Choroid plexus epithelial cell (primary cell): ENCODE results near the gene IL17RC.

Experiments
- DNase-seq: peaks from one replicate; pipeline ENCODE4 v3.0.0-alpha.2; 2010; ENCODE audit warnings: low read depth
- H3K4me3 ChIP-seq: 2 replicates; pipeline ENCODE4 v1.5.1; 2011; ENCODE audit warnings: low read depth, mild to moderate bottlenecking, control low read depth, low read length, moderate library complexity
- TF ChIP-seq, protein P1 (sequence below): conservative IDR thresholded peaks from 2 replicates; pipeline ENCODE4 v1.5.1; 2011; ENCODE audit warnings: low read depth, mild to moderate bottlenecking, control low read depth, inconsistent platforms, low read length, moderate library complexity

The IL17RC gene

DNA sequence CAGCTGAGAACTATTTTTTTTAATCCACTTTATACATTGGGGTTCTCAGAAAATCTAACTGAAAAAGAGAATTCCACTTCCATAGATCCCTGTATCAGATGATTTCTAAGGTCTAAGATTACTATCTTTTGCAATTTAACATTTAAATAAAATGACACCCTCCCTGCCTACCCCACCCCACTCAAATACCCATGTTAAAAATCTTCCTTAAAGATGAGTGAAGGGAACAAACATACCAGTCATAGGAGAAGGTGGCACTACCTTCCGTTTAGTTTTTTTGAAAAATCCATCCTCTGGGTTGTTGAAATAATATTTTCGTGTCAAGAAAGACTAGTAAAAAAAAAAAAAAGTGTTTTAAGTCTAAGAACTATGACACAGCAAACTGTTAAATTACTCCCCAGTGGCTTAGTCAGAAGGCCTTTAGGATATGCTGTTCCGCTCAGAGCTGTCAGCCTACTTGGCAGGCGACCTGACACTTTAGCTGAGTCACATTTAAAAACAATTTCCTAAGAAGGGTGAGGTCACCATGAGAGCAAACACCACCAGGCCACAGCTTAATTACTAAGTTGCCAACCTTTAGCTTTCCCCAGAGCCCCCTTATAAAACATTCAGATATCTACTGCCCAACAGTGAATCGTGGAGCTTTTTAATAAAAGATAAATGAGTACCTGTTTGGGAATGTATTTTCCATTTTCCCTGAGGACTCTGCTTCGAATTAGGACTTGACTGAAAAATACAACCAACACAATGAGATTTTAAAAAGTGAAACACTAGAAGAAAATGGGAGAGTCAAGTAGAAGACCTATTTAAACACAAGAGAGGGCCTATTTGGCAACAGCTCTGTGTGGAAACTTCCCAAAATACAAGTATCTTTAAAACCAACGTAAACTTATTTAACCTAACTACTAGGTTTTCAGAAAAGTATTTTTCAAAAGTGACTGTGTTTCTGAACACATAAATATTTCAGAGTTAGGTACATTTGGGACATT, 60.1 kb downstream of the IL17RC start:
- peak; percentile 98 for DNase-seq

DNA sequence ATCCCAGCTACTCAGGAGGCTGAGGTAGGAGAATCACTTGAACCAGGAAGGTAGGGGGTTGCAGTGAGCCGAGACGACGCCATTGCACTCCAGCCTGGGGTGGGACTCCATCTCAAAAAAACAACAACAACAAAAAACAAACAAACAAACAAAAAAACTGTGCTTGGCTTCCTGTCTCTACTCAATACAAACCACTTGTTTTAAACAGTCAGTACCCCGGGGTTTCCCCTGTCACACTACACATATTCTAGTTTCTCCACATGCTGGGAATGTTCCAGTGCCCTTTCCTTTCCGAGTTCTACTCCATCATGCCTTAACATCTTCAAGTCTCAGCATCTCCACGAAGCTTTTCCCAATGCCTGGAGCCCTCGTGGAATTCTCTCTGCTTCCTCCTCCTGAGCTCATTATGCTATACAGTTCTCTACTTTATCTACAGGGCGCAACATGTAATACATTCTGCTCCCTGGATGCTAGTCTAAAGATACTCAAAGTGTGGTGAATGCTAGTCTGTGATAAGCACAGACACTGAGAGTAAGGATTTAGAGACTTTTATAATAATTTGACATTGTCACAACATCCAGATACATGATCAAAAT, 61.9 kb downstream of the IL17RC start:
- no peak for DNase-seq
- TF ChIP-seq, protein P1, sequence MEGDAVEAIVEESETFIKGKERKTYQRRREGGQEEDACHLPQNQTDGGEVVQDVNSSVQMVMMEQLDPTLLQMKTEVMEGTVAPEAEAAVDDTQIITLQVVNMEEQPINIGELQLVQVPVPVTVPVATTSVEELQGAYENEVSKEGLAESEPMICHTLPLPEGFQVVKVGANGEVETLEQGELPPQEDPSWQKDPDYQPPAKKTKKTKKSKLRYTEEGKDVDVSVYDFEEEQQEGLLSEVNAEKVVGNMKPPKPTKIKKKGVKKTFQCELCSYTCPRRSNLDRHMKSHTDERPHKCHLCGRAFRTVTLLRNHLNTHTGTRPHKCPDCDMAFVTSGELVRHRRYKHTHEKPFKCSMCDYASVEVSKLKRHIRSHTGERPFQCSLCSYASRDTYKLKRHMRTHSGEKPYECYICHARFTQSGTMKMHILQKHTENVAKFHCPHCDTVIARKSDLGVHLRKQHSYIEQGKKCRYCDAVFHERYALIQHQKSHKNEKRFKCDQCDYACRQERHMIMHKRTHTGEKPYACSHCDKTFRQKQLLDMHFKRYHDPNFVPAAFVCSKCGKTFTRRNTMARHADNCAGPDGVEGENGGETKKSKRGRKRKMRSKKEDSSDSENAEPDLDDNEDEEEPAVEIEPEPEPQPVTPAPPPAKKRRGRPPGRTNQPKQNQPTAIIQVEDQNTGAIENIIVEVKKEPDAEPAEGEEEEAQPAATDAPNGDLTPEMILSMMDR: no peak
- H3K4me3 ChIP-seq: no peak overlapping the region

More for the DNA sequence above, 60.1 kb downstream of the IL17RC start:
- no peak overlapping the region for H3K4me3 ChIP-seq
- TF ChIP-seq, protein P1: no peak

DNA sequence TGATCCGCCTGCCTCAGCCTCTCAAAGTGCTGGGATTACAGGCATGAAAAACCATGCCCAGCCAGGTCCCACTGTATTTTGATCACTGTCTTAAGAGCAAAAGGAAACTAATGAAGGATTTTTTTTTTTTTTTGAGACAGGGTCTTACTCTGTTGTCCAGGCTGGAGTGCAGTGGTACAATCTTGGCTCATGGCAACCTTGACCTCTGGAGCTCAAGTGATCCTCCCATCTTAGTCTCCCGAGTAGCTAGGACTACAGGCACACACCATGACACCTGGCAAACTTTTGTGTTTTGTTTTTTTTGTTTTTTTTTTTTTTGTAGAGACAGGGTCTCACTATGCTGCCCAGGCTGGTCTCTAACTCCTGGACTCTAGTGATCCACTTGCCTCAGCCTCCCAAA, 63.4 kb downstream of the IL17RC start:
- TF ChIP-seq, protein P1: no peak
- no peak overlapping the region for H3K4me3 ChIP-seq
- no peak for DNase-seq
